ENCODE data around the gene EXD2. TPM values are rescaled to one million over a fixed set of nuclear protein-coding genes. Genes with fewer than 3 reads are reported as not detected.

Gene EXD2
- total and polyA plus RNA-seq, 10 of the 15 experiments (the other 5 are each of a cell fraction or from before 2014, with no cell fraction given), result 1.0 to 12.4 (median 4.6) TPM

DNA sequence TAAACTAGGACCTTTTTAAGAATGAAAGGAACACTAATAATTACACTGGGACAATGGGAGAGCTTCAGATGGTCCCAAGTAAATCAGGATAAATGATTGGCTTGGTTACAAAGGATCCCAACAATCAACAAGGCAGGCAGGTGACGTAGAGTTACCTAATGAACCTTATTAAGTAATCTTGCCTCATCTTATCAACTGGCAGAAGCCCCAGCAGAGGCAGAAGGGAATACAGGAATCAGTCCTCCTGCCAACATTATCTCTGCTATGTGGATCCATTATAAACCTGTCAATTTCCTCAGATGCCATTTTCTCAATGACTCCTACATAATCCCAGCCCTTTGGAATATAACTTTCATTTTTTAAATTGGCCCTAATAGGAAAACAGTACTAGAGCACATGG, 49.7 kb upstream of the EXD2 start (continued):
- TF ChIP-seq, protein P1, sequence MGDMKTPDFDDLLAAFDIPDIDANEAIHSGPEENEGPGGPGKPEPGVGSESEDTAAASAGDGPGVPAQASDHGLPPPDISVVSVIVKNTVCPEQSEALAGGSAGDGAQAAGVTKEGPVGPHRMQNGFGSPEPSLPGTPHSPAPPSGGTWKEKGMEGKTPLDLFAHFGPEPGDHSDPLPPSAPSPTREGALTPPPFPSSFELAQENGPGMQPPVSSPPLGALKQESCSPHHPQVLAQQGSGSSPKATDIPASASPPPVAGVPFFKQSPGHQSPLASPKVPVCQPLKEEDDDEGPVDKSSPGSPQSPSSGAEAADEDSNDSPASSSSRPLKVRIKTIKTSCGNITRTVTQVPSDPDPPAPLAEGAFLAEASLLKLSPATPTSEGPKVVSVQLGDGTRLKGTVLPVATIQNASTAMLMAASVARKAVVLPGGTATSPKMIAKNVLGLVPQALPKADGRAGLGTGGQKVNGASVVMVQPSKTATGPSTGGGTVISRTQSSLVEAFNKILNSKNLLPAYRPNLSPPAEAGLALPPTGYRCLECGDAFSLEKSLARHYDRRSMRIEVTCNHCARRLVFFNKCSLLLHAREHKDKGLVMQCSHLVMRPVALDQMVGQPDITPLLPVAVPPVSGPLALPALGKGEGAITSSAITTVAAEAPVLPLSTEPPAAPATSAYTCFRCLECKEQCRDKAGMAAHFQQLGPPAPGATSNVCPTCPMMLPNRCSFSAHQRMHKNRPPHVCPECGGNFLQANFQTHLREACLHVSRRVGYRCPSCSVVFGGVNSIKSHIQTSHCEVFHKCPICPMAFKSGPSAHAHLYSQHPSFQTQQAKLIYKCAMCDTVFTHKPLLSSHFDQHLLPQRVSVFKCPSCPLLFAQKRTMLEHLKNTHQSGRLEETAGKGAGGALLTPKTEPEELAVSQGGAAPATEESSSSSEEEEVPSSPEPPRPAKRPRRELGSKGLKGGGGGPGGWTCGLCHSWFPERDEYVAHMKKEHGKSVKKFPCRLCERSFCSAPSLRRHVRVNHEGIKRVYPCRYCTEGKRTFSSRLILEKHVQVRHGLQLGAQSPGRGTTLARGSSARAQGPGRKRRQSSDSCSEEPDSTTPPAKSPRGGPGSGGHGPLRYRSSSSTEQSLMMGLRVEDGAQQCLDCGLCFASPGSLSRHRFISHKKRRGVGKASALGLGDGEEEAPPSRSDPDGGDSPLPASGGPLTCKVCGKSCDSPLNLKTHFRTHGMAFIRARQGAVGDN (IDR thresholded peaks at IDR 0.05), result no peak
- TF ChIP-seq ZNF217 (IDR thresholded peaks at IDR 0.05), result no peak

DNA sequence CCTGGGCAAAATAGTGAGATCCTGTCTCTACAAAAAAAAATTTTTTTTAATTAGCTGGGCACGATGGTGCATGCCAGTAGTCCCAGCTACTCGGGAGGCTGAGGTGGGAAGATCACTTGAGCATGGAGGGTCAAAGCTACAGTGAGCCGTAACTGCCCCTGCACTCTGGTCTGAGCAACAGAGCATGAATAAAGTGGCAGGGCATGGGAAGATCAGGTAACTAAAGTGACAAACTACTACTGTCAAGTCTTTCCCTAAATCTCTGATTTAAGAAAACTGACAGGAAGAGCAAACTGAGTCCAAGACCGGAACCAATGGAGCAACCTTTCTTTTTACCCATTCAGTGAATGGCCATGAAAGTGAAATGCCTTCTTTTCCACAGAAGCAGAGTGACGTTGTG, 49.2 kb upstream of the EXD2 start:
- no peak for FAIRE-seq
- no peak for DNase-seq (ENCODE audit: low read depth, low spot score)
- H3K36me3 ChIP-seq (ENCODE audit: control insufficient read depth in 2 of 2, insufficient read depth in 2 of 2, low read length in 1 of 2), result peaks cover 0 to 15% of the 10 kb centered on the region in 2 experiments; a peak in 2 of 4 replicates
- H3K4me2 ChIP-seq (ENCODE audit: control insufficient read depth, insufficient read depth), result no peak overlapping the region
- H3K27me3 ChIP-seq (replicated peaks in 1 of 2; ENCODE audit: control insufficient read depth in 2 of 2, insufficient read depth in 2 of 2, low read length in 1 of 2), result no peaks in the 10 kb centered on the region
- RAD21 ChIA-PET (ENCODE audit: unreplicated experiment), result interaction anchor here (0.6 kb wide), 1 partner anchor 24 kb away, joined by 3 read pairs; no protein-coding TSS in a partner anchor
- no TSS peak for BruUV-seq (replicated peaks)
- intact Hi-C loops (cut with micrococcal nuclease; ENCODE audit: unreplicated experiment), result no loop called here
- POLR2A ChIA-PET, result no interaction called here
- H4K20me1 ChIP-seq (ENCODE audit: control insufficient read depth, insufficient read depth), result 0 out of 2 replicates have a peak, but pooled peaks cover 3% of the 10 kb centered on the region
- CTCF ChIA-PET, result interaction anchor here (3.8 to 6.5 kb wide), 3 partner anchors 9 to 12 kb away, joined by 19 to 58 read pairs (median 30); no protein-coding TSS in a partner anchor
- no peak for ATAC-seq
- SMC1A ChIA-PET (ENCODE audit: uncharacterized antibody, unreplicated experiment), result interaction anchor here (0.7 to 2.1 kb wide), 2 partner anchors 10 to 13 kb away, joined by 3 to 4 read pairs; no protein-coding TSS in a partner anchor
- in situ Hi-C loops (cut with MboI), result no loop called here
- H3K4me3 ChIP-seq, result no peak overlapping the region
- H3K4me1 ChIP-seq (ENCODE audit: control insufficient read depth, insufficient read depth, low read length), result peaks cover 17% of the 10 kb centered on the region
- WGBS (ENCODE audit: insufficient coverage, insufficient replicate concordance, low lambda C conversion rate, missing lambda C conversion rate), result 73% methylated on average over 5 of the region's 5 CpGs
- no peak overlapping the region for H3K27ac ChIP-seq (ENCODE audit: control insufficient read depth, insufficient read depth)
- H3K79me2 ChIP-seq (ENCODE audit: control insufficient read depth, insufficient read depth, low read length), result peaks cover 35% of the 10 kb centered on the region
- H3K9me3 ChIP-seq (replicated peaks; ENCODE audit: control insufficient read depth, insufficient read depth, low read length), result no peaks in the 10 kb centered on the region
- no peak overlapping the region for H2AFZ ChIP-seq (ENCODE audit: control insufficient read depth, low read depth, low read length)
- no peak overlapping the region for H3K9ac ChIP-seq (ENCODE audit: control insufficient read depth, insufficient read depth, low read length)
- TF ChIP-seq NFIC (IDR thresholded peaks at IDR 0.05; ENCODE audit: low read depth, low read length), result no peak
- no peak for TF ChIP-seq ZNF384 (IDR thresholded peaks at IDR 0.05; ENCODE audit: borderline replicate concordance, low read depth, low read length)
- TF ChIP-seq NR2C1 (IDR thresholded peaks at IDR 0.05), result no peak
- no peak for TF ChIP-seq SREBF2 (IDR thresholded peaks at IDR 0.05; ENCODE audit: low read length)
- TF ChIP-seq, protein P2, sequence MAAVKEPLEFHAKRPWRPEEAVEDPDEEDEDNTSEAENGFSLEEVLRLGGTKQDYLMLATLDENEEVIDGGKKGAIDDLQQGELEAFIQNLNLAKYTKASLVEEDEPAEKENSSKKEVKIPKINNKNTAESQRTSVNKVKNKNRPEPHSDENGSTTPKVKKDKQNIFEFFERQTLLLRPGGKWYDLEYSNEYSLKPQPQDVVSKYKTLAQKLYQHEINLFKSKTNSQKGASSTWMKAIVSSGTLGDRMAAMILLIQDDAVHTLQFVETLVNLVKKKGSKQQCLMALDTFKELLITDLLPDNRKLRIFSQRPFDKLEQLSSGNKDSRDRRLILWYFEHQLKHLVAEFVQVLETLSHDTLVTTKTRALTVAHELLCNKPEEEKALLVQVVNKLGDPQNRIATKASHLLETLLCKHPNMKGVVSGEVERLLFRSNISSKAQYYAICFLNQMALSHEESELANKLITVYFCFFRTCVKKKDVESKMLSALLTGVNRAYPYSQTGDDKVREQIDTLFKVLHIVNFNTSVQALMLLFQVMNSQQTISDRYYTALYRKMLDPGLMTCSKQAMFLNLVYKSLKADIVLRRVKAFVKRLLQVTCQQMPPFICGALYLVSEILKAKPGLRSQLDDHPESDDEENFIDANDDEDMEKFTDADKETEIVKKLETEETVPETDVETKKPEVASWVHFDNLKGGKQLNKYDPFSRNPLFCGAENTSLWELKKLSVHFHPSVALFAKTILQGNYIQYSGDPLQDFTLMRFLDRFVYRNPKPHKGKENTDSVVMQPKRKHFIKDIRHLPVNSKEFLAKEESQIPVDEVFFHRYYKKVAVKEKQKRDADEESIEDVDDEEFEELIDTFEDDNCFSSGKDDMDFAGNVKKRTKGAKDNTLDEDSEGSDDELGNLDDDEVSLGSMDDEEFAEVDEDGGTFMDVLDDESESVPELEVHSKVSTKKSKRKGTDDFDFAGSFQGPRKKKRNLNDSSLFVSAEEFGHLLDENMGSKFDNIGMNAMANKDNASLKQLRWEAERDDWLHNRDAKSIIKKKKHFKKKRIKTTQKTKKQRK (IDR thresholded peaks at IDR 0.05; ENCODE audit: low read depth, low read length), result no peak
- no peak for TF ChIP-seq RB1 (IDR thresholded peaks at IDR 0.05; ENCODE audit: borderline replicate concordance)
- TF ChIP-seq ZNF24 (IDR thresholded peaks at IDR 0.05), result no peak
- TF ChIP-seq TCF3 (IDR thresholded peaks at IDR 0.05; ENCODE audit: borderline replicate concordance, insufficient read depth, low read depth, low read length), result no peak
- TF ChIP-seq, protein P3, sequence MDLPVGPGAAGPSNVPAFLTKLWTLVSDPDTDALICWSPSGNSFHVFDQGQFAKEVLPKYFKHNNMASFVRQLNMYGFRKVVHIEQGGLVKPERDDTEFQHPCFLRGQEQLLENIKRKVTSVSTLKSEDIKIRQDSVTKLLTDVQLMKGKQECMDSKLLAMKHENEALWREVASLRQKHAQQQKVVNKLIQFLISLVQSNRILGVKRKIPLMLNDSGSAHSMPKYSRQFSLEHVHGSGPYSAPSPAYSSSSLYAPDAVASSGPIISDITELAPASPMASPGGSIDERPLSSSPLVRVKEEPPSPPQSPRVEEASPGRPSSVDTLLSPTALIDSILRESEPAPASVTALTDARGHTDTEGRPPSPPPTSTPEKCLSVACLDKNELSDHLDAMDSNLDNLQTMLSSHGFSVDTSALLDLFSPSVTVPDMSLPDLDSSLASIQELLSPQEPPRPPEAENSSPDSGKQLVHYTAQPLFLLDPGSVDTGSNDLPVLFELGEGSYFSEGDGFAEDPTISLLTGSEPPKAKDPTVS (IDR thresholded peaks at IDR 0.05; ENCODE audit: low read depth, low read length), result no peak
- no peak for TF ChIP-seq SMAD5 (IDR thresholded peaks at IDR 0.05; ENCODE audit: low read depth)
